GM12872 (cell line): ENCODE measurements around the gene SUCLG2.

Source experiments
- CTCF ChIP-seq: IDR thresholded peaks from 3 replicates; pipeline ENCODE4 v1.5.1; 2011; ENCODE audit warnings: low read depth, mild to moderate bottlenecking, low read length, moderate library complexity; ENCODE audit not compliant: insufficient read depth

Gene SUCLG2

GRCh38 chr3:67487564-67488114, 166.8 kb downstream of the SUCLG2 start:
- no peak for TF ChIP-seq CTCF

GRCh38 chr3:67486883-67487282, 167.5 kb downstream of the SUCLG2 start:
- no peak for TF ChIP-seq CTCF

- no peak for TF ChIP-seq CTCF
These were observed 170.3 kb downstream of the SUCLG2 start for GRCh38 chr3:67484085-67484484.

GRCh38 chr3:67481126-67481525, 173.3 kb downstream of the SUCLG2 start:
- TF ChIP-seq CTCF = no peak

GRCh38 chr3:67478423-67478822, 176.0 kb downstream of the SUCLG2 start:
- TF ChIP-seq CTCF = no peak

- TF ChIP-seq CTCF = no peak
These were observed 180.1 kb downstream of the SUCLG2 start for GRCh38 chr3:67474311-67474710.

- TF ChIP-seq CTCF = no peak
These were observed 181.7 kb downstream of the SUCLG2 start for GRCh38 chr3:67472674-67473201.

- no peak for TF ChIP-seq CTCF
These were observed 184.2 kb downstream of the SUCLG2 start for GRCh38 chr3:67470207-67470606.
